Astrocyte (in vitro differentiated cells and primary cell): ENCODE results near the gene BICRAL.

Experiments
- CTCF ChIP-seq: IDR thresholded peaks from 2 replicates; pipeline ENCODE4 v1.5.1; 2011; ENCODE audit warnings: low read depth, mild to moderate bottlenecking, inconsistent platforms, low read length, moderate library complexity; ENCODE audit not compliant: insufficient read depth
- EZH2 ChIP-seq: IDR thresholded peaks from 2 replicates; pipeline ENCODE4 v1.6.1; 2012; ENCODE audit warnings: mild to moderate bottlenecking, low read length, inconsistent platforms; ENCODE audit not compliant: insufficient read depth

GRCh38 chr6:42841844-42842584, 60.2 kb downstream of the BICRAL start:
- TF ChIP-seq EZH2 (no peak), CTCF (no peak)
